Measurements from ENCODE around the gene LEAP2. TPM values are rescaled to one million over a fixed set of nuclear protein-coding genes. Genes with fewer than 3 reads are reported as not detected.
A peak's percentile ranks its signal among the peaks of the same experiment; 100 is the strongest.

Gene LEAP2
- total and polyA plus RNA-seq, 9 donors: 0.74 to 3.2 (median 1.5) TPM

GRCh38 chr5:132876020-132876759 is 2.7 kb downstream of the LEAP2 start:
- no peak for DNase-seq
- H3K27me3 ChIP-seq (ENCODE audit: control insufficient read depth, insufficient read depth, low read length): no peaks in the 10 kb centered on the region
- no peaks in the 10 kb centered on the region for H3K9me3 ChIP-seq (replicated peaks; ENCODE audit: control insufficient read depth, low read depth, low read length)
- no peak overlapping the region for H3K4me3 ChIP-seq (ENCODE audit: low read length)
- H3K4me1 ChIP-seq (ENCODE audit: control insufficient read depth, insufficient read depth, low read length): peaks cover 13% of the 10 kb centered on the region
- no CpG with 5 or more reads among the region's 1 CpG for WGBS (ENCODE audit: insufficient coverage)
- no peak overlapping the region for H3K27ac ChIP-seq (ENCODE audit: low read length)
- H3K36me3 ChIP-seq (ENCODE audit: control insufficient read depth, insufficient read depth, low read length): peaks cover 25% of the 10 kb centered on the region

DNA sequence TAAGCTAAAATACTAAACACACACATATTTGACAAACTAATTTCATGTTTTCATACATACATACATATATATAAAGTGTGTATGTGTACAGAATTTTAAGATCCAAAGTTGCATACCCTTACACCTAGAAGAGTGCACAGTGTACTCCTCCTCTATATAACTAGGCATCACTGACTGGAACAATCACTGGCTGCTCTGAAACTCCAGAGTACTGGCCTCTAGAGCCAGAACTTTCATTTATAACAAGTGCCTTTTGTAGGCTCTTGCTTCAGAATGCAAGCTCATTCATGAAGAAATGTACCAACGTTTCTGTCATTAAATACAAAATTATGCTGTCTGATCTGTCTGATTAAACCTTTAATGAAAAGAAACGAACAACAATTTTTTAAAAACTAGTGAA is 4.0 kb downstream of the LEAP2 start:
- peaks cover 9% of the 10 kb centered on the region for H3K4me1 ChIP-seq (ENCODE audit: control insufficient read depth, insufficient read depth, low read length)
- no peak overlapping the region for H3K27ac ChIP-seq (ENCODE audit: low read length)
- H3K27me3 ChIP-seq (ENCODE audit: control insufficient read depth, insufficient read depth, low read length): no peaks in the 10 kb centered on the region
- no peak for DNase-seq
- no peak overlapping the region for H3K4me3 ChIP-seq (ENCODE audit: low read length)
- 100% methylated on average over 1 of the region's 2 CpGs for WGBS (ENCODE audit: insufficient coverage)
- no peaks in the 10 kb centered on the region for H3K9me3 ChIP-seq (replicated peaks; ENCODE audit: control insufficient read depth, low read depth, low read length)
- peaks cover 24% of the 10 kb centered on the region for H3K36me3 ChIP-seq (ENCODE audit: control insufficient read depth, insufficient read depth, low read length)

GRCh38 chr5:132877938-132878337 is 4.5 kb downstream of the LEAP2 start:
- H3K36me3 ChIP-seq (ENCODE audit: control insufficient read depth, insufficient read depth, low read length): peaks cover 24% of the 10 kb centered on the region
- WGBS (ENCODE audit: insufficient coverage): no CpG with 5 or more reads among the region's 3 CpGs
- no peaks in the 10 kb centered on the region for H3K9me3 ChIP-seq (replicated peaks; ENCODE audit: control insufficient read depth, low read depth, low read length)
- H3K4me3 ChIP-seq (ENCODE audit: low read length): no peak overlapping the region
- peaks cover 6% of the 10 kb centered on the region for H3K4me1 ChIP-seq (ENCODE audit: control insufficient read depth, insufficient read depth, low read length)
- no peak overlapping the region for H3K27ac ChIP-seq (ENCODE audit: low read length)
- no peaks in the 10 kb centered on the region for H3K27me3 ChIP-seq (ENCODE audit: control insufficient read depth, insufficient read depth, low read length)
- DNase-seq: peak; percentile 45

GRCh38 chr5:132883261-132883834 is 9.9 kb downstream of the LEAP2 start:
- Histone ChIP-seq H3K36me3 (ENCODE audit: control insufficient read depth, insufficient read depth, low read length) (peaks cover 34% of the 10 kb centered on the region), H3K27ac (ENCODE audit: low read length) (no peak overlapping the region), H3K9me3 (replicated peaks; ENCODE audit: control insufficient read depth, low read depth, low read length) (no peaks in the 10 kb centered on the region), H3K27me3 (ENCODE audit: control insufficient read depth, insufficient read depth, low read length) (no peaks in the 10 kb centered on the region), H3K4me3 (ENCODE audit: low read length) (no peak overlapping the region), H3K4me1 (ENCODE audit: control insufficient read depth, insufficient read depth, low read length) (no peaks in the 10 kb centered on the region)
- WGBS (ENCODE audit: insufficient coverage): no CpG with 5 or more reads among the region's 2 CpGs
- DNase-seq: peak; percentile 74

DNA sequence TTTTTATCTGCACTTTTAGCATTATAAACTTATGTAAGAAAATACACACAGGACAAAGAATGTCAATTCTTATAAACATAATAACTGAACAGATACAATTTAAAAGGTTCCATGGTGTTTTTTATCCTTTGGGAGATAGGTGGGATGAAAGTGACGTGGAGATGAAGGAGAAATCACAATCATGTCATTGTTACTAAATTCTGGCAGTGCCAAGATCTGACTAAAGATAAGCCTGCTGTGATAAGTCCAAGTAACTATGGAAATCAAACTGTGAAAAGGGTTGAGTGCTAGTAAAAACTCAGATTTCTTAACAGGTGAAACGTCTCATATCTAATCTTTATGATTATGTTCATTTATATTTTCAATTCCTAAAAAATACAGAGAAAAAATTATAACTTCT is 11.1 kb downstream of the LEAP2 start:
- no peaks in the 10 kb centered on the region for H3K4me1 ChIP-seq (ENCODE audit: control insufficient read depth, insufficient read depth, low read length)
- H3K36me3 ChIP-seq (ENCODE audit: control insufficient read depth, insufficient read depth, low read length): peaks cover 38% of the 10 kb centered on the region
- no peak for DNase-seq
- H3K27me3 ChIP-seq (ENCODE audit: control insufficient read depth, insufficient read depth, low read length): no peaks in the 10 kb centered on the region
- H3K27ac ChIP-seq (ENCODE audit: low read length): no peak overlapping the region
- H3K4me3 ChIP-seq (ENCODE audit: low read length): no peak overlapping the region
- no peaks in the 10 kb centered on the region for H3K9me3 ChIP-seq (replicated peaks; ENCODE audit: control insufficient read depth, low read depth, low read length)
- no CpG with 5 or more reads among the region's 2 CpGs for WGBS (ENCODE audit: insufficient coverage)

DNA sequence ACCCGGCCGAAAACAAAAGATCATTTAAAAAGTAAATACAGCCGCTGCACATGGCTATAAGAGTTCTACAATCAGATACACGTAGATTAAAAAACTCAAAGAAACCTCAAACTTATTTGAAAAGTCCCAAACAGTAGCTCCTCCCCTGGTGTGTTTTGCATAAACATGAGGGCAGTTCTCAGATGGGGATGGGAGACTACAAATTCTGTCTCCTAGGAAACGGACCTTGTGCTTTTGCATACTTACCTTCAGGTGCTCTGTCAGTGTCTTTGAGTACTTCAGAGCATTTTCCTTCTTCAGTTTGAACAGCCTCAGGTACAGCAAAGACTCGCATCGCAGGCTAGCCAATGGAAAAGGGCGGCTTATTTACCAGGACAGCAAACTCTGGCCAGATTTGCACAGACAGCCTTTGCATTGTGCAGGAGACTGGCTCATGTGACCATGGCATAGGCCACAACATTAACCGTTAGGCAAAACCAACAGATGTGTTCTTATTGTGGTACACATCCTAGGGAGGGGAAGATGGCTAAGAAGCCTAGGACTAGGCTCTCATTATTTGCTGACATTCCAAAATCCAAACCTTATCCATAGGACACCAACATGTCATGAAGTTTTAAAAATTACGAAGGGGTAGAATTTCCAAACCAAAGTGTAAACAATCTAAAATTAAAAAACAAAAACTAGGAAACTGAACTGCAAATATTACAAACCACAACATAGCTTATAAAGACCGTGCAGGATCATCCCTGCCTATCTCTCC is 12.8 kb downstream of the LEAP2 start:
- Histone ChIP-seq H3K36me3 (ENCODE audit: control insufficient read depth, insufficient read depth, low read length) (peaks cover 35% of the 10 kb centered on the region), H3K27me3 (ENCODE audit: control insufficient read depth, insufficient read depth, low read length) (no peaks in the 10 kb centered on the region), H3K27ac (ENCODE audit: low read length) (no peak overlapping the region), H3K9me3 (replicated peaks; ENCODE audit: control insufficient read depth, low read depth, low read length) (no peaks in the 10 kb centered on the region), H3K4me3 (ENCODE audit: low read length) (no peak overlapping the region), H3K4me1 (ENCODE audit: control insufficient read depth, insufficient read depth, low read length) (no peaks in the 10 kb centered on the region)
- no peak for DNase-seq
- 92% methylated on average over 7 of the region's 11 CpGs for WGBS (ENCODE audit: insufficient coverage)

- H3K27ac ChIP-seq (ENCODE audit: low read length): no peak overlapping the region
- DNase-seq: no peak
- no peaks in the 10 kb centered on the region for H3K27me3 ChIP-seq (ENCODE audit: control insufficient read depth, insufficient read depth, low read length)
- no CpG with 5 or more reads among the region's 1 CpG for WGBS (ENCODE audit: insufficient coverage)
- no peaks in the 10 kb centered on the region for H3K4me1 ChIP-seq (ENCODE audit: control insufficient read depth, insufficient read depth, low read length)
- H3K4me3 ChIP-seq (ENCODE audit: low read length): no peak overlapping the region
- no peaks in the 10 kb centered on the region for H3K9me3 ChIP-seq (replicated peaks; ENCODE audit: control insufficient read depth, low read depth, low read length)
- peaks cover 35% of the 10 kb centered on the region for H3K36me3 ChIP-seq (ENCODE audit: control insufficient read depth, insufficient read depth, low read length)
Measured at GRCh38 chr5:132887283-132887682, 13.8 kb downstream of the LEAP2 start.

- Histone ChIP-seq H3K4me1 (ENCODE audit: control insufficient read depth, insufficient read depth, low read length) (no peaks in the 10 kb centered on the region), H3K36me3 (ENCODE audit: control insufficient read depth, insufficient read depth, low read length) (peaks cover 46% of the 10 kb centered on the region), H3K4me3 (ENCODE audit: low read length) (no peak overlapping the region), H3K27me3 (ENCODE audit: control insufficient read depth, insufficient read depth, low read length) (no peaks in the 10 kb centered on the region), H3K27ac (ENCODE audit: low read length) (no peak overlapping the region), H3K9me3 (replicated peaks; ENCODE audit: control insufficient read depth, low read depth, low read length) (no peaks in the 10 kb centered on the region)
- DNase-seq: no peak
Measured at GRCh38 chr5:132889501-132889900, 16.0 kb downstream of the LEAP2 start.

GRCh38 chr5:132890817-132891216 is 17.3 kb downstream of the LEAP2 start:
- H3K36me3 ChIP-seq (ENCODE audit: control insufficient read depth, insufficient read depth, low read length): peaks cover 47% of the 10 kb centered on the region
- no CpG with 5 or more reads among the region's 4 CpGs for WGBS (ENCODE audit: insufficient coverage)
- DNase-seq: no peak
- no peak overlapping the region for H3K27ac ChIP-seq (ENCODE audit: low read length)
- H3K9me3 ChIP-seq (replicated peaks; ENCODE audit: control insufficient read depth, low read depth, low read length): no peaks in the 10 kb centered on the region
- no peaks in the 10 kb centered on the region for H3K27me3 ChIP-seq (ENCODE audit: control insufficient read depth, insufficient read depth, low read length)
- H3K4me3 ChIP-seq (ENCODE audit: low read length): no peak overlapping the region
- no peaks in the 10 kb centered on the region for H3K4me1 ChIP-seq (ENCODE audit: control insufficient read depth, insufficient read depth, low read length)

DNA sequence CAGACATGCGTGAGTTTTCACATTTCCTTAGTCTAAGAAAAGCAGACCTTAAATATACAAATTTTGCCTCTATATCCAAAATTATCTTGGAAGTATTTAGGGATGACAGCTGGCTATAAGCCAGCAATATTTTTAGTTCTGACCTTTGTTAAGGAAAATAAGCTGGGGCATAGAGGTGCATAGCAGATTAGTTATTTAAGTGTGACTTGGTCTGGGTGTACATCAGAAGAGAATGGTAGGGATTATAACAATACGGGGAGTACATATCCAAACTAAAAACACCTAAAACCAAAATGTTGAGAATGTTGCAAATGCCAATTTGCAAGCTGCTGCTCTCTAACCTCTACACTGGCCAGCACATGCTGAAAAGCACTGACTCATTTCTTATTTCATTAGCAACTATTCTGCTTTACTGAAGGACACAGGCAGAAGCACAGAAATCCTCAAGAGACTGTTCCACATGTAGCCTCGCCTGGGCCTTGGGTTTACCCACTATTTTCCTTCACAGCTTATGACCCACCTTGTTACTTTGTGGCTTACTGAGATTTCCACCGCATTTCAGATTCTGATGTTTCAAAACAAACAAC is 22.3 kb downstream of the LEAP2 start:
- Histone ChIP-seq H3K4me1 (ENCODE audit: control insufficient read depth, insufficient read depth, low read length) (no peaks in the 10 kb centered on the region), H3K4me3 (ENCODE audit: low read length) (no peak overlapping the region), H3K9me3 (replicated peaks; ENCODE audit: control insufficient read depth, low read depth, low read length) (no peaks in the 10 kb centered on the region), H3K27me3 (ENCODE audit: control insufficient read depth, insufficient read depth, low read length) (no peaks in the 10 kb centered on the region), H3K27ac (ENCODE audit: low read length) (no peak overlapping the region), H3K36me3 (ENCODE audit: control insufficient read depth, insufficient read depth, low read length) (peaks cover 41% of the 10 kb centered on the region)
- WGBS (ENCODE audit: insufficient coverage): 89% methylated on average over 2 of the region's 4 CpGs
- no peak for DNase-seq

All from muscle of leg (tissue), 11 donors.